ENCODE data around the gene HECTD1.

DNA sequence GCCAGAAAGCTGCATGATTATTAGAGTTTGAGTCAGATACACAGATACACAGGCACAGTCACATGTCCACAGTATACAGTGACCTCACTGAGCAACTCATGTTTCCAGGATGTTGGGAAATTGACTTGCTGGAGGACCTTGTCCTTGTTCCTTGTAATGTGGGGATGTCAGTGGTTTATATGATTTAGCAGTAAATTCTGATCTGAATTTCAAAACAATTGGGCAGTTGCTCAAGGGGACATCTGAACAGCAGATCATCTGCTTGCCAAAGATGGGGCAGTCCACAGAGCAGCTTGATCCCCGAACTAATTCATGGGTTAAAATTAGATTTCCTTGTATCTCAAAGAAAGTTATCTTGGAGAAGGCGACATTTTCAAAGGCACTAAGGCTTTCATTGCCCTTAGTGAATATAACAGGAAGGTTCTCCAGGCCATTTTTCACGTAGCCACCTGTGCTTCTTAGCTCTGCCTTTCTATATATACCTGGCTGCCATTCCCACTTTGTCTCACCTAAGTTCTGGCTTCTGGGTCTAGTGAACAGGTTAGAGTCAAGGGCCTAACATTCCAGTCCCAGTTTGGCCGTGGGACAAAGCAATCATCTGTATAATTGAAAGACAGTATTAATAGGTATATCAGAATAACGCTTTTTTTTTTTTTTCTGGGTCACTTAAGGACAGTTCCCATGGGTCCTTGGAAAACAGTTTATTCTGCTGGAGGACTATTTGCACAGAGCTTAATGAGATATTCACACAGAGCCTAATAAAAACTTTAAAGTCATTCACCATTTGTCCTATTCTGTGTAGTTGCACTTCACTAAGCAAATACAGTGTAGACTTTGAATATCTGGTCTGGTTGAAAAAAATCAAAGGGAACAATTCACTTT, 116.5 kb downstream of the HECTD1 start:
- TF ChIP-seq, protein P1, sequence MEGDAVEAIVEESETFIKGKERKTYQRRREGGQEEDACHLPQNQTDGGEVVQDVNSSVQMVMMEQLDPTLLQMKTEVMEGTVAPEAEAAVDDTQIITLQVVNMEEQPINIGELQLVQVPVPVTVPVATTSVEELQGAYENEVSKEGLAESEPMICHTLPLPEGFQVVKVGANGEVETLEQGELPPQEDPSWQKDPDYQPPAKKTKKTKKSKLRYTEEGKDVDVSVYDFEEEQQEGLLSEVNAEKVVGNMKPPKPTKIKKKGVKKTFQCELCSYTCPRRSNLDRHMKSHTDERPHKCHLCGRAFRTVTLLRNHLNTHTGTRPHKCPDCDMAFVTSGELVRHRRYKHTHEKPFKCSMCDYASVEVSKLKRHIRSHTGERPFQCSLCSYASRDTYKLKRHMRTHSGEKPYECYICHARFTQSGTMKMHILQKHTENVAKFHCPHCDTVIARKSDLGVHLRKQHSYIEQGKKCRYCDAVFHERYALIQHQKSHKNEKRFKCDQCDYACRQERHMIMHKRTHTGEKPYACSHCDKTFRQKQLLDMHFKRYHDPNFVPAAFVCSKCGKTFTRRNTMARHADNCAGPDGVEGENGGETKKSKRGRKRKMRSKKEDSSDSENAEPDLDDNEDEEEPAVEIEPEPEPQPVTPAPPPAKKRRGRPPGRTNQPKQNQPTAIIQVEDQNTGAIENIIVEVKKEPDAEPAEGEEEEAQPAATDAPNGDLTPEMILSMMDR (IDR thresholded peaks at IDR 0.05; ENCODE audit: low read length), result no peak
- no peak for TF ChIP-seq EZH2 (optimal IDR thresholded peaks at IDR 0.05; ENCODE audit: low read depth, low read length)
- no peak for TF ChIP-seq EZH2phosphoT487 (IDR thresholded peaks at IDR 0.05; ENCODE audit: low read length)

Measured in MM.1S (cell line).